Fibroblast of gingiva (primary cell): ENCODE data around the gene NTM.

Experiments used
- DNase-seq: peaks from one replicate; pipeline ENCODE4 v3.0.0-alpha.2; 2011; ENCODE audit warnings: low read depth

Gene NTM

GRCh38 chr11:131776211-131776610 lies 405.8 kb downstream of the NTM start:
- DNase-seq = no peak

GRCh38 chr11:131785801-131786200 lies 415.4 kb downstream of the NTM start:
- DNase-seq = no peak

GRCh38 chr11:131787119-131787518 lies 416.7 kb downstream of the NTM start:
- DNase-seq = no peak

DNA sequence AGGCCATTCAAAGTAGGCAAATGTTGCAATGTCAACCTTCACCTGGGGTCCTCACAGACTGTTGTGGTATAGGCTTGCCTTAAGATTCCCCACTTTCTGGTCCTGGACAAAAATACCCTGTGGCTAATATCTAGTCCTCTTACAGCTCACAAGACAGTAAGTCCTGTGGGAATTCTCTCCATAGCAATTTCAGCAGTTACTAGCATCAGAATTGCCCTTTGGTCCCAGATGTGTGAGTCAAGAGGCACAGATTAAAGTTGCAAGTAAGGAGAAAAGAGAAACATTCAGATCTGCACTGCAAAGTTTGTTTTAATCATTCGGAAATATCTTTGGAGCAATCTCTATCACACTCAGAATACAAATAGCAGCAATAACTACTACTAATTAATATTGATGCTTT lies 420.2 kb downstream of the NTM start:
- DNase-seq = no peak

DNA sequence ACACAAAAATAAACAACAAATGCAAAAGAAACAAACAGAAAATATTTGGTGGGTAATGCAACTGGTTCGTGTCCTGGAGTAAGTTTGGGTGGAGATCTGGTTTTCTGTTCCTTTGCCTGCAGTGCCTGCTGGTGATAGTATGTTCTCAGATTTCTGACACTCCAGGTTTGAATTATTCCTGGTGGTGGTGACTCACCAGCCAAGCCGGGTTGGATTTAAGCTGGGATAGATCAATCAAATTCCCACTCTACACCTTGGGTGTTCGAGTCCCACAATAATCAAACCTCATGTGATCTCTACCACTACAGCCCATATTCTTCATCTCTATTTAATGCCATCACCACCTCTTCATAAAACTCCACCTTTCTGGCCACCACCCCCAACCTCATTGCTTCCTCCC lies 421.8 kb downstream of the NTM start:
- no peak for DNase-seq

- no peak for DNase-seq
Observed at GRCh38 chr11:131796089-131796488, 425.7 kb downstream of the NTM start.

- no peak for DNase-seq
Observed at GRCh38 chr11:131796541-131796940, 426.1 kb downstream of the NTM start.

- DNase-seq = no peak
Observed at GRCh38 chr11:131800452-131800851, 430.0 kb downstream of the NTM start.

- no peak for DNase-seq
Observed at GRCh38 chr11:131802440-131803115, 432.2 kb downstream of the NTM start.

- DNase-seq = no peak
Observed at GRCh38 chr11:131807876-131808275, 437.5 kb downstream of the NTM start.

- DNase-seq = no peak
Observed at GRCh38 chr11:131808470-131808869, 438.1 kb downstream of the NTM start.

- DNase-seq = no peak
Observed at GRCh38 chr11:131809203-131809918, 438.9 kb downstream of the NTM start.

DNA sequence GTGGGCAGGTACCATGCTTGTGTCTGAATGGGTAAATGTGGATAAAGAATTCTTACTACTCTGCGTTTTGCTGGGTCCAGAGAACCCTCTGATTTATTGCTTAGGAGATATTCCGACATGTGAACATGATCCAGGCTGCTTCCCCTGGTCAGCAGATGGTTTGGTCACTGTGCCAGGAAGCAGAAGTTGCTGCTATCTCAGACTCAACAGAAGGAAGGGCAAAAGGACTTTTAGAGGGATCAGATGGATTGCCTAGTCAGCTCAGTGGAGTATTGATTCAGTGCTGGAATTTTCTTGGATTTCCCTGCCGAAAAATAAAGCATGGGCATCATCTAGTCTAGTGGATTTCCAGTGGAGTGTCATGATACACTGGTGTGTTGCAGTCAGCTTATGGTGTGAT lies 440.1 kb downstream of the NTM start:
- DNase-seq = no peak

- DNase-seq = no peak
Observed at GRCh38 chr11:131811383-131811782, 441.0 kb downstream of the NTM start.

DNA sequence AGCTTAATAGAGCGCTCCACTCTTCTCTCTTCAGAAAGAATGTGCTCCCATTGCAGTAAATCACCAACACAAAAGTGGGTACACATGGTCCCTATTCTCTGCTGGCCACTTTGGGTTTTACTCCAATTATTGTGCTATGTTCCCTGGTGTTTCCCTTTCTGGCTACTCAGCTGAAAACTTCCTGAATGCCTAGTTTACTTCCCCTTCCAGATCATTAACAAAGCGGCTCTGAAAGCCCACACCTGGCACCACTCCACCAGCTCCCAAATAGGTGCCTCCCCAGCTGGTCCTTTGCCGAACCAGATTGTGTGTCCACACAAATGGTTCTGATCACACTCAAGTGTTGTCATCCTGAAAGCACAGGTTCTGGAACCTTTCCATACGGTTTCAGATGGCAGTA lies 443.7 kb downstream of the NTM start:
- no peak for DNase-seq

DNA sequence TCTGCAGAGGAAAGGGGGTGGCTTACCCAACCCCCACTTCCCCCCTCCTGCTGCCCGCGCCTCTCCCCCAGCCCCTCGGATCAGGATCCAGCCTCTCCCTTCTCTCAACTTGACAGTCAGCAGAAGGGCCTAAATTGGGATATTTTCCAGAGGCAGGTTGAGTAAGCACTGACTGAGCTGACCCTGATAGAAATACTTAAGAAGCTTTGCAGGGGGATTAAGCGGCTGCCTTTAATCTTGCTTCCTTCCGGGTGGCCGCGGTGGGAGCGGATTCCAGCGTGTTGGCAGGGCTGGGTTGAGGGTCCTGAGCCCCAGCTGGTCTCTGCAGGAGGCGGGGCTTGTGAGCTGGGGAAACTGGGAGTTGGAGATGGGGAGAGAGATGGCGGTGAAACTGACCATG lies 445.2 kb downstream of the NTM start:
- no peak for DNase-seq

GRCh38 chr11:131816051-131816450 lies 445.6 kb downstream of the NTM start:
- no peak for DNase-seq

GRCh38 chr11:131817687-131818188 lies 447.3 kb downstream of the NTM start:
- DNase-seq = no peak

DNA sequence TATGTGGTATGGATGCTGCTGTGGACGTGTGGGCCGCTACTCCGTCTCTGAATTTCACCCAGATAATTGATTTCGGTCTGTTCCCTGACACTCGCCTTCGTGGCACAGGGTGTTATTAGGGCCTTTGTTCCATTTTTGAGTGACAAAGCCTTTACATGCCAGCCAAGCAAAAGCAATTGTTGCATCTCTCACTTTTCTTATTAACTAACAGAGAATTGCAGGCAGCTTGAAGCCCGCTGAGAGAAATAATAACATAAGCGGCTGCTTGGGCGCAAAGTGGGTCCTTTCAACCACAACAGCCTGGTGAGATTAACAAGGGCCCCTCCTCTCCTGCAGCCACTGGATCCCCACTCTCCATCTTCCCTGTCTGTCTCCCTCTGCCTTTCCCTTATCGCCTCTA lies 449.4 kb downstream of the NTM start:
- no peak for DNase-seq

GRCh38 chr11:131822506-131822905 lies 452.1 kb downstream of the NTM start:
- DNase-seq = no peak

GRCh38 chr11:131823772-131824171 lies 453.4 kb downstream of the NTM start:
- DNase-seq = peak; percentile 69

DNA sequence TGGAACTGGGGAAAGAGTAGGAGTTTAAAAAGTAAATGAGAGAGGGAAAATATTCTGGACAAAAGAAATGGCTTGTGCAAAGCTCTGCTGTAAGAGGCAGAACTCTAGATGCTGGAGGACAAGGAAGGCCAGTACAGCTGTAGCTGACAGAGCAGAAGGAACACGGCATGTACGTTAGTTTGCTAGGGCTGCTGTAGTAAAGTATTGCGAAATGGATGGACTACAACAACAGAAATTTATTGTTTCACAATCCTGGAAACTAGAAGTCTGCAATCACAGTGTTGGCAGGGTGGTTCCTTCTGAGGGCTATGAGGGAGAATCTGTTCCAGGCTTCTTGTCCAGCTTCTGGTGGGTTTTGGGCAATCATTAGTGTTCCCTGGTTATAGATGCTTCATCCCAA lies 454.4 kb downstream of the NTM start:
- peak; percentile 85 for DNase-seq

GRCh38 chr11:131827430-131827829 lies 457.0 kb downstream of the NTM start:
- DNase-seq = no peak

DNA sequence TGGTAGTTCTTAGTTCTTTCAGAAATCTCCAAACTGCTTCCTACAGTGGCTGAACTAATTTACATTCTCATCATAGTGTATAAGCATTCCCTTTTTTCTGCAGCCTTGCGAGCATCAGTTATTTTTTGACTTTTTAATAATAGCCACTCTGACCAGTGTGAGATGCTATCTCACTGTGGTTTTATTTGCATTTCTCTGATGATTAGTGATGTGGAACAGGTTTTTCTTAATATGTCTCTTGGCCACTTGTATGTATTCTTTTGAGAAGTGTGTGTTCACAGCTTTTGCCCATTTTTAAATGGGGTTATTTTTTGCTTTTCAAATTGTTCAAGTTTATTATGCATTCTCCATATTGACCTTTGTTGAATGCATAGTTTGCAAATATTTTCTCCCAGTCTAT lies 459.3 kb downstream of the NTM start:
- no peak for DNase-seq
